Mammary epithelial cell (primary cell): ENCODE measurements around the gene SLC25A5.
"Not testable (repeated sequence)": the region's sequence is repeated elsewhere in the genome, so short reads cannot be mapped to it uniquely, and the experiment has no call there.

ENCODE experiments used
- EZH2 ChIP-seq: IDR thresholded peaks from 2 replicates; pipeline ENCODE4 v1.6.1; 2012; ENCODE audit warnings: low read length, inconsistent platforms, borderline replicate concordance
- TF ChIP-seq, protein P1 (sequence below), 2 donors: IDR thresholded peaks in 1 of 2; conservative IDR thresholded peaks in 1 of 2; 2 replicates each; pipeline ENCODE4 v1.5.1; 2011 to 2012; ENCODE audit warnings: inconsistent platforms in 2 of 2, low read length in 2 of 2, mild to moderate bottlenecking in 2 of 2, control low read depth in 1 of 2, low read depth in 1 of 2; ENCODE audit not compliant: insufficient read depth in 1 of 2; ENCODE audit errors: extremely low read depth in 1 of 2

DNA sequence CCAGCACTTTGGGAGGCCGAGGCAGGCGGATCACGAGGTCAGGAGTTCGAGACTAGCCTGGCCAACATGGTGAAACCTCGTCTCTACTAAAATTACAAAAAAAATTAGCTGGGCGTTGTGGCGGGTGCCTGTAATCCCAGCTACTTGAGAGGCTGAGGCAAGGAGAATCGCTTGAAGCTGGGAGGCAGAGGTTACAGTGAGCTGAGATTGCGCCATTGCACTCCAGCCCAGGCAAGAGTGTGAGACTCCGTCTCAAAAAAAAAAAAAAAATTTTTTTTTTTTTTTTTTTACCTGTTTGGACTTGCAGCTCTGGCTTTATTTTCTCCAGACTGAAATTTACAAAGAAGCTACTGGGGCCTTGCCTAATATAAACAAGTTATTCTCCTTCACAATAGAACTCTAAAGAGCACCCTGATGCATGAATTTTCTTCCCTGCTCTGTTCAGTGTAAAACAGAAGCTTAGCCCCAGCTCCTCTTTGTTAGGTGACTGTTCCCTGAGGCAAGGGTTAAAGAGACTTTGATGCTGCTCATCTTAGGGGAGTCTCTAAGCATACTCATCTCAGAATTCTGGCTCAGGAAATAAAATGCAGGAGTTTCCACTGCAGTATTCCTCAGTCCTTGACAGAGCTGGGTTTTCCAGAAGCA is 25.7 kb downstream of the SLC25A5 start:
- TF ChIP-seq, protein P1, sequence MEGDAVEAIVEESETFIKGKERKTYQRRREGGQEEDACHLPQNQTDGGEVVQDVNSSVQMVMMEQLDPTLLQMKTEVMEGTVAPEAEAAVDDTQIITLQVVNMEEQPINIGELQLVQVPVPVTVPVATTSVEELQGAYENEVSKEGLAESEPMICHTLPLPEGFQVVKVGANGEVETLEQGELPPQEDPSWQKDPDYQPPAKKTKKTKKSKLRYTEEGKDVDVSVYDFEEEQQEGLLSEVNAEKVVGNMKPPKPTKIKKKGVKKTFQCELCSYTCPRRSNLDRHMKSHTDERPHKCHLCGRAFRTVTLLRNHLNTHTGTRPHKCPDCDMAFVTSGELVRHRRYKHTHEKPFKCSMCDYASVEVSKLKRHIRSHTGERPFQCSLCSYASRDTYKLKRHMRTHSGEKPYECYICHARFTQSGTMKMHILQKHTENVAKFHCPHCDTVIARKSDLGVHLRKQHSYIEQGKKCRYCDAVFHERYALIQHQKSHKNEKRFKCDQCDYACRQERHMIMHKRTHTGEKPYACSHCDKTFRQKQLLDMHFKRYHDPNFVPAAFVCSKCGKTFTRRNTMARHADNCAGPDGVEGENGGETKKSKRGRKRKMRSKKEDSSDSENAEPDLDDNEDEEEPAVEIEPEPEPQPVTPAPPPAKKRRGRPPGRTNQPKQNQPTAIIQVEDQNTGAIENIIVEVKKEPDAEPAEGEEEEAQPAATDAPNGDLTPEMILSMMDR (conservative IDR thresholded peaks at IDR 0.05 in 1 of 2, IDR thresholded peaks at IDR 0.05 in 1 of 2; ENCODE audit: extremely low read depth in 1 of 2, insufficient read depth in 1 of 2, low read depth in 1 of 2, low read length in 2 of 2), result not testable (repeated sequence)
- not testable (repeated sequence) for TF ChIP-seq EZH2
